SK-N-SH (cell line): ENCODE results near the gene TMEM131.

Experiments used
- CHD2 ChIP-seq: fragments of 150-350 bp; IDR thresholded peaks from 2 replicates; pipeline ENCODE4 v1.6.1; 2018; ENCODE audit warnings: low read length; ENCODE audit not compliant: partially characterized antibody
- NRF1 ChIP-seq: IDR thresholded peaks from 2 replicates; pipeline ENCODE4 v1.6.1; 2012; ENCODE audit warnings: low read depth, mild to moderate bottlenecking, low read length
- POLR2AphosphoS5 ChIP-seq: IDR thresholded peaks from 2 replicates; pipeline ENCODE4 v1.6.1; 2012; ENCODE audit warnings: low read depth, low read length
- RAD21 ChIP-seq: IDR thresholded peaks from 2 replicates; pipeline ENCODE4 v1.6.1; 2012; ENCODE audit warnings: mild to moderate bottlenecking, low read length
- SIN3A ChIP-seq: IDR thresholded peaks from 2 replicates; pipeline ENCODE4 v1.6.1; 2012; ENCODE audit warnings: low read depth, mild to moderate bottlenecking, low read length, moderate library complexity, borderline replicate concordance
- TAF1 ChIP-seq: IDR thresholded peaks from 2 replicates; pipeline ENCODE4 v1.6.1; 2012; ENCODE audit warnings: low read depth, mild to moderate bottlenecking, low read length, moderate library complexity, borderline replicate concordance
- TF ChIP-seq, protein P1 (sequence below): IDR thresholded peaks from 2 replicates; pipeline ENCODE4 v1.4.0; 2012; ENCODE audit warnings: low read depth
- TF ChIP-seq, protein P2 (sequence below): fragments of 200-600 bp; sonication (generic); IDR thresholded peaks from 2 replicates; pipeline ENCODE4 v1.6.1; 2017; ENCODE audit warnings: antibody characterized with exemption, mild to moderate bottlenecking, moderate library complexity
- TF ChIP-seq, protein P3 (sequence below): fragments of 150-350 bp; IDR thresholded peaks from 2 replicates; pipeline ENCODE4 v1.6.1; 2017; ENCODE audit warnings: antibody characterized with exemption, low read length, low read depth, borderline replicate concordance
- TF ChIP-seq, protein P4 (sequence below): IDR thresholded peaks from 2 replicates; pipeline ENCODE4 v1.4.0; 2012; ENCODE audit warnings: low read depth, borderline replicate concordance

DNA sequence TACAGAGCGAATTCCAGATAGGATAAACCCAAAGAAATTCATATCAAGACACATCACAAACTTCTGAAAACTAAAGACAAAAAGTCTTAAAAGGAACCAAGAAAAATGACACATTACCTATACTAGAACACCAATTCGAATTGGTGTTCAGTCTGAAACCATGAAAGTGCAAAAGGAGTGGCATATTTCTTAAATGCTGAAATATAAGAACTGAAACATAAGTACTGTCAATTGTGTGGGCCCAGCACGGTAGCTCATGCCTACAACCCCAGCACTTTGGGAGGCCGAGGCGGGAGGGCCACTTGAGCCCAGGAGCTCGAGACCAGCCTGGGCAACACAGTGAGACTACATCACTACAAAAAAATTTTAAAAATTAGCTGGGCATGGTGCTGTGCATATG is 43.4 kb downstream of the TMEM131 start:
- TF ChIP-seq, protein P1, sequence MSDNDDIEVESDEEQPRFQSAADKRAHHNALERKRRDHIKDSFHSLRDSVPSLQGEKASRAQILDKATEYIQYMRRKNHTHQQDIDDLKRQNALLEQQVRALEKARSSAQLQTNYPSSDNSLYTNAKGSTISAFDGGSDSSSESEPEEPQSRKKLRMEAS = no peak
- TF ChIP-seq, protein P2, sequence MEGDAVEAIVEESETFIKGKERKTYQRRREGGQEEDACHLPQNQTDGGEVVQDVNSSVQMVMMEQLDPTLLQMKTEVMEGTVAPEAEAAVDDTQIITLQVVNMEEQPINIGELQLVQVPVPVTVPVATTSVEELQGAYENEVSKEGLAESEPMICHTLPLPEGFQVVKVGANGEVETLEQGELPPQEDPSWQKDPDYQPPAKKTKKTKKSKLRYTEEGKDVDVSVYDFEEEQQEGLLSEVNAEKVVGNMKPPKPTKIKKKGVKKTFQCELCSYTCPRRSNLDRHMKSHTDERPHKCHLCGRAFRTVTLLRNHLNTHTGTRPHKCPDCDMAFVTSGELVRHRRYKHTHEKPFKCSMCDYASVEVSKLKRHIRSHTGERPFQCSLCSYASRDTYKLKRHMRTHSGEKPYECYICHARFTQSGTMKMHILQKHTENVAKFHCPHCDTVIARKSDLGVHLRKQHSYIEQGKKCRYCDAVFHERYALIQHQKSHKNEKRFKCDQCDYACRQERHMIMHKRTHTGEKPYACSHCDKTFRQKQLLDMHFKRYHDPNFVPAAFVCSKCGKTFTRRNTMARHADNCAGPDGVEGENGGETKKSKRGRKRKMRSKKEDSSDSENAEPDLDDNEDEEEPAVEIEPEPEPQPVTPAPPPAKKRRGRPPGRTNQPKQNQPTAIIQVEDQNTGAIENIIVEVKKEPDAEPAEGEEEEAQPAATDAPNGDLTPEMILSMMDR = no peak
- TF ChIP-seq SIN3A (no peak), RAD21 (no peak), TAF1 (no peak), CHD2 (no peak), POLR2AphosphoS5 (no peak), NRF1 (no peak)
- TF ChIP-seq, protein P3, sequence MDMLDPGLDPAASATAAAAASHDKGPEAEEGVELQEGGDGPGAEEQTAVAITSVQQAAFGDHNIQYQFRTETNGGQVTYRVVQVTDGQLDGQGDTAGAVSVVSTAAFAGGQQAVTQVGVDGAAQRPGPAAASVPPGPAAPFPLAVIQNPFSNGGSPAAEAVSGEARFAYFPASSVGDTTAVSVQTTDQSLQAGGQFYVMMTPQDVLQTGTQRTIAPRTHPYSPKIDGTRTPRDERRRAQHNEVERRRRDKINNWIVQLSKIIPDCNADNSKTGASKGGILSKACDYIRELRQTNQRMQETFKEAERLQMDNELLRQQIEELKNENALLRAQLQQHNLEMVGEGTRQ = no peak
- TF ChIP-seq, protein P4, sequence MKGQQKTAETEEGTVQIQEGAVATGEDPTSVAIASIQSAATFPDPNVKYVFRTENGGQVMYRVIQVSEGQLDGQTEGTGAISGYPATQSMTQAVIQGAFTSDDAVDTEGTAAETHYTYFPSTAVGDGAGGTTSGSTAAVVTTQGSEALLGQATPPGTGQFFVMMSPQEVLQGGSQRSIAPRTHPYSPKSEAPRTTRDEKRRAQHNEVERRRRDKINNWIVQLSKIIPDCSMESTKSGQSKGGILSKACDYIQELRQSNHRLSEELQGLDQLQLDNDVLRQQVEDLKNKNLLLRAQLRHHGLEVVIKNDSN = no peak
